Ovary (tissue), 9 donors: ENCODE results near the gene UBA52. TPM values are rescaled to one million over a fixed set of nuclear protein-coding genes. Genes with fewer than 3 reads are reported as not detected.
"Not testable (repeated sequence)": the region's sequence is repeated elsewhere in the genome, so short reads cannot be mapped to it uniquely, and the experiment has no call there.

ENCODE experiments used
- DNase-seq, 5 donors: peaks; one replicate each; pipeline ENCODE4 v3.0.0-alpha.2; 2019 to 2020
- H3K27ac ChIP-seq, 2 donors: fragments of 200-600 bp; one replicate each; pipeline versions ENCODE4 v1.5.1 to v1.8.0; 2019 to 2022
- H3K27me3 ChIP-seq: fragments of 200-600 bp; one replicate; pipeline ENCODE4 v1.8.0; 2022
- H3K36me3 ChIP-seq: fragments of 200-600 bp; sonication (generic); one replicate; pipeline ENCODE4 v1.5.1; 2019
- H3K4me1 ChIP-seq: one replicate; pipeline ENCODE4 v1.8.1; 2013; ENCODE audit warnings: mild to moderate bottlenecking, moderate library complexity; ENCODE audit not compliant: insufficient read depth
- H3K4me3 ChIP-seq: fragments of 200-600 bp; sonication (generic); one replicate; pipeline ENCODE4 v1.5.1; 2017
- H3K9me3 ChIP-seq, 2 donors: fragments of 200-600 bp in 1 of 2; sonication (generic) in 1 of 2; one replicate each; pipeline versions ENCODE4 v1.5.1 to v1.8.1; 2013 to 2019; ENCODE audit warnings: mild to moderate bottlenecking in 1 of 2, moderate library complexity in 1 of 2
- CTCF ChIP-seq, 3 donors: fragments of 450-650 bp in 2 of 3; fragments of 200-600 bp in 1 of 3; IDR thresholded peaks; one replicate each; pipeline versions ENCODE4 v1.5.1 to v1.8.0; 2016 to 2022; ENCODE audit warnings: antibody characterized with exemption in 3 of 3, mild to moderate bottlenecking in 1 of 3
- EP300 ChIP-seq: sonication (generic); formaldehyde crosslinking; IDR thresholded peaks from one replicate; pipeline ENCODE4 v1.6.1; 2017; ENCODE audit warnings: antibody characterized with exemption
- POLR2A ChIP-seq: fragments of 450-650 bp; IDR thresholded peaks from one replicate; pipeline ENCODE4 v1.6.1; 2017; ENCODE audit warnings: antibody characterized with exemption, mild to moderate bottlenecking, moderate library complexity
- WGBS, 3 donors: extraction: QIAGEN DNeasy Blood & Tissue Kit in 1 of 3; methylation state at CpG; one replicate each; pipeline versions ENCODE4 v1.1.5 to v1.1.7; 2013 to 2017; 5-methylcytosine and 5-hydroxymethylcytosine counted together
- intact Hi-C, 4 donors: fragments of 100-400 bp; cut with DNase I; formaldehyde crosslinking; loops; one replicate each; pipeline versions ENCODE4 v1.11.0 to v1.15.1; 2022 to 2023
- polyA plus RNA-seq, 2 donors: library from polyadenylated mRNA; stranded (reverse); fragments of 200-250 nt in 1 of 2; fragments of 350-450 nt in 1 of 2; fragmentation: Illumina TruSeq in 1 of 2; extraction: RNeasy Lipid Tissue Mini Kit (QIAGEN cat#74804) in 1 of 2; gene quantifications; one replicate each; pipeline ENCODE4 v1.2.3, GENCODE V29; 2013 to 2014
- total RNA-seq, 7 donors: library from RNA; depleted of rRNA in 2 of 7; stranded (reverse); fragments of >200 nt in 2 of 7; fragmentation: NEBNext Ultra II Directional in 3 of 7; extraction: Animal tissue kit (Norgen Biotek cat#: 25700) in 3 of 7; gene quantifications; one replicate each; pipeline versions ENCODE4 v1.1.0 to v1.2.4, GENCODE V29; 2016 to 2023
- donor health status: DM: no; HTN: no; CAD: no; lungs with moderate emphysema.
- donor health status: DM: no; HTN: no; CAD: no.
- donor health status: Bipolar disorder and iron deficiency.
- donor health status: DM: yes; HTN: yes; CAD: no.
- donor health status: DM: no; HTN: no; CAD: no.
- donor health status: DM: yes; HTN: yes; CAD: no.

UBA52 gene
- total and polyA plus RNA-seq, 9 donors: 1,269 to 1,882 (median 1,409) TPM

GRCh38 chr19:18596752-18597157, 25.1 kb downstream of the UBA52 start:
- H3K4me3 ChIP-seq: no peak overlapping the region
- no peak overlapping the region for H3K27ac ChIP-seq
- intact Hi-C loops: loop anchor here in 3 of 4 donors (5.0 to 10.0 kb wide), 4 partner anchors 78 to 258 kb away; partner anchors contain the start of gene CRTC1 (in 1 of the 3)
- TF ChIP-seq POLR2A: peak; percentile 10
- no peak for TF ChIP-seq EP300
- H3K27me3 ChIP-seq: no peaks in the 10 kb centered on the region
- no peaks in the 10 kb centered on the region for H3K9me3 ChIP-seq
- DNase-seq: peak in 4 of 5 donors; percentile 45 to 75 (median 60)
- H3K36me3 ChIP-seq: no peaks in the 10 kb centered on the region
- WGBS, 3 donors: 3 to 11% (median 3%) methylated on average over 21 of the region's 21 CpGs
- peaks cover 2% of the 10 kb centered on the region for H3K4me1 ChIP-seq

DNA sequence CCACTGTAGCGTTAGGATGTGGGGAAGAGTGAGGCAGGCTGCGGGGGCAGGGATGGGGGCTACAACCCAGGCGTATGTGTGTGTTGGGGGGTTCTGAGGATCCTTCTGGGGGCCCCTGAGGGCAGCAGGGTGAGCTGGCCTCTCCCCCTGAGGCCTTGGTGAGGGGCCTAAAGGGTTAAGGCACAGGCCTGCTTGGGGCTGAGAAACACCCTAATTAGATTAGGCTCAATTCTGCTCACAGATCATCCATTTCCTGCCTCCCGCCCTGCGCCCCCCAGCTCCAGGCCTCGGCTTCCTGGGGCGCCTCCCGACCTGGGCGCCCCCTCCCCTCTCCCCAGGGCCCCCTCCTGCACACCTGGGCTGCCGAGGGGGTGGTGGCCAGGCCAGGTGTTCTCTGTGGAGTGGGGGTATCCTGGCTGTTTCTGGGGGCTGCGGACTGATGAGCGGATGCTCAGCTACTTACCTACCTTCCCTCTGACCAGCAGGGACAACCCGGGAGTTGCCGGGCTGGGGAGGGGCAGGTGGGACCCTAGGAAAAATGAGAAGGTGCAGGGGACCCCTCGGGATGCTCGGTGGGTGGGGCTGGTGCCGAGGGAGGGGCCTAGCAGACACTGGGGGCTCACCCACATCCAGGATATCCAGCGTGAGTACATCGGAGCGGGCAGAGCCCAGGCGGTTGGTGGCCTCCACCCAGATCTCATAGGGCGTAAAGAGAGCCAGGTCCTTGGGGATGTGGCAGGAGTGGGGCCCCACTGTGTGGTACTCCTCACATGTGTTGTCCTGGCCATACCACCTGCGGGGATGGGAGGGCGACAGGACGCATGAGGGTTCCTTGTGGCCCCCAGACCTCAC, 26.4 kb downstream of the UBA52 start:
- Histone ChIP-seq H3K4me1 (peaks cover 2% of the 10 kb centered on the region), H3K27ac (no peak overlapping the region), H3K27me3 (no peaks in the 10 kb centered on the region), H3K36me3 (no peaks in the 10 kb centered on the region), H3K4me3 (no peak overlapping the region), H3K9me3 (no peaks in the 10 kb centered on the region)
- no peak for DNase-seq
- intact Hi-C loops: loop anchor here in 3 of 4 donors (5.0 to 10.0 kb wide), 4 partner anchors 77 to 257 kb away; partner anchors contain the start of gene CRTC1 (in 1 of the 3)
- no peak for TF ChIP-seq POLR2A
- no peak for TF ChIP-seq CTCF (IDR thresholded peaks at IDR 0.05)
- no peak for TF ChIP-seq EP300
- WGBS, 3 donors: 25 to 32% (median 27%) methylated on average over 25 of the region's 25 CpGs

GRCh38 chr19:18599485-18599884, 27.8 kb downstream of the UBA52 start:
- Histone ChIP-seq H3K27ac (no peak overlapping the region), H3K4me3 (no peak overlapping the region), H3K9me3 (no peaks in the 10 kb centered on the region), H3K4me1 (no peaks in the 10 kb centered on the region), H3K27me3 (peaks cover 2% of the 10 kb centered on the region), H3K36me3 (no peaks in the 10 kb centered on the region)
- intact Hi-C loops: loop anchor here in 3 of 4 donors (5.0 to 10.0 kb wide), 4 partner anchors 75 to 255 kb away; partner anchors contain the start of gene CRTC1 (in 1 of the 3)
- no peak for TF ChIP-seq CTCF (IDR thresholded peaks at IDR 0.05)
- TF ChIP-seq EP300: no peak
- no peak for TF ChIP-seq POLR2A
- DNase-seq: no peak
- WGBS, 3 donors: 81 to 83% (median 82%) methylated on average over 16 to 20 of the region's 20 CpGs

GRCh38 chr19:18600692-18601397, 29.2 kb downstream of the UBA52 start:
- 86 to 92% (median 90%) methylated on average over 15 of the region's 15 CpGs for WGBS, 3 donors
- H3K9me3 ChIP-seq, intact Hi-C loops, H3K27ac ChIP-seq, H3K4me1 ChIP-seq, DNase-seq, H3K27me3 ChIP-seq, H3K4me3 ChIP-seq, H3K36me3 ChIP-seq: not testable (repeated sequence)

DNA sequence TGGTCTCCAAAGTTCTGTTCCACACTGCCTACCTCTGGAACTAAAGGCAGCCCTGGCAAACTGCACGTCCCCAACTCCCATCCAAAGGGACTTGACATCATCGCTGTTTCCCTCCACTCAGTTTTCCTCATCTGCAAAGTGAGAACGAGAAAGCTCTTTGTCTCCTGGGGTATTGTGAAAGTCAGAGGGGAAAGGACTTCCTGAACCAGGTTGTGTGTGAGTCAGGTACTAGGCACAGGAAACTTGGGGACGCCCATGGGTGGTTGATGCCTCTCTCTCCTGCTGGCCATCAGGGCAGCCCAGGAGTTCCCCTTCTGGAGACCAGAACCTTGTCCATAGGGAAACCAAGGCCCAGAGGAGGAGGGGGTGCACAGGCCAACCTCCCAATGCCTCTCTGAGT, 30.2 kb downstream of the UBA52 start:
- no peak overlapping the region for H3K27ac ChIP-seq
- WGBS, 3 donors: 87 to 93% (median 89%) methylated on average over 4 of the region's 4 CpGs
- no peak for TF ChIP-seq POLR2A
- no peak for DNase-seq
- H3K36me3 ChIP-seq: no peaks in the 10 kb centered on the region
- peaks cover 2% of the 10 kb centered on the region for H3K27me3 ChIP-seq
- H3K9me3 ChIP-seq: no peaks in the 10 kb centered on the region
- no peak overlapping the region for H3K4me3 ChIP-seq
- intact Hi-C loops: no loop called here
- no peaks in the 10 kb centered on the region for H3K4me1 ChIP-seq
